ENCODE results near the gene SPRN.

Gene SPRN

DNA sequence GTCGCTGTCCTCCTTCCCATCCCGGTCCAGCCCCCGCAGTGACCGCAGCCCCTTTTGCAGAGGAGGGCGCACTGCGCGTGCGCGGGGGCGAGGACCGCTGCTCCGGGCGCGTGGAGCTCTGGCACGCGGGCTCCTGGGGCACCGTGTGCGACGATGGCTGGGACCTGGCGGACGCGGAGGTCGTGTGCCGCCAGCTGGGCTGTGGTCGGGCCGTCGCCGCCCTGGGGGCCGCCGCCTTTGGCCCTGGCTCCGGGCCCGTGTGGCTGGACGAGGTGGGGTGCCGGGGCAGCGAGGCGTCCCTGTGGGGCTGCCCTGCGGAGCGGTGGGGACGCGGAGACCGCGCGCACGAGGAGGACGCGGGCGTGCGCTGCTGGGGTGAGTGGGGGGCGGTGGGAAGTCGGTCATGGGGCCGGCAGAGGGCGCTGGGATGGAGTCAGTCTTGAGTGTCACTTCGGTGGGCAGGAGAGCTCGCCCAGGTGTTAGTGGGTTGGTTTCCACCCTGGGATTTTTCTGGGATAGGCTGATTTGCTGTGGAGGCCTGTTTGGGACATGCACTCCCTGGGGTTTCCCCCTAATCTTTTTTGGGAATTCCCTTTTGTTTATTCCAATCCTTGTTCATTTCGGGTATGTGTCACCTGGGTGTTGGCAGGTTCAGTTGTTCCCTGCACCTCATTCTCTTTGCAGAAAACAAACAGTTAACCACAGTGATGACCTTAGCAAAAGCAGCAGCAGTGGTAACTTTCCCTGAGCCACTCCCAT, 40.9 kb upstream of the SPRN start:
- TF ChIP-seq, protein P1, sequence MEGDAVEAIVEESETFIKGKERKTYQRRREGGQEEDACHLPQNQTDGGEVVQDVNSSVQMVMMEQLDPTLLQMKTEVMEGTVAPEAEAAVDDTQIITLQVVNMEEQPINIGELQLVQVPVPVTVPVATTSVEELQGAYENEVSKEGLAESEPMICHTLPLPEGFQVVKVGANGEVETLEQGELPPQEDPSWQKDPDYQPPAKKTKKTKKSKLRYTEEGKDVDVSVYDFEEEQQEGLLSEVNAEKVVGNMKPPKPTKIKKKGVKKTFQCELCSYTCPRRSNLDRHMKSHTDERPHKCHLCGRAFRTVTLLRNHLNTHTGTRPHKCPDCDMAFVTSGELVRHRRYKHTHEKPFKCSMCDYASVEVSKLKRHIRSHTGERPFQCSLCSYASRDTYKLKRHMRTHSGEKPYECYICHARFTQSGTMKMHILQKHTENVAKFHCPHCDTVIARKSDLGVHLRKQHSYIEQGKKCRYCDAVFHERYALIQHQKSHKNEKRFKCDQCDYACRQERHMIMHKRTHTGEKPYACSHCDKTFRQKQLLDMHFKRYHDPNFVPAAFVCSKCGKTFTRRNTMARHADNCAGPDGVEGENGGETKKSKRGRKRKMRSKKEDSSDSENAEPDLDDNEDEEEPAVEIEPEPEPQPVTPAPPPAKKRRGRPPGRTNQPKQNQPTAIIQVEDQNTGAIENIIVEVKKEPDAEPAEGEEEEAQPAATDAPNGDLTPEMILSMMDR (IDR thresholded peaks at IDR 0.05; ENCODE audit: low read depth, low read length): no peak
- DNase-seq (ENCODE audit: extremely low read depth, low read depth): no peak

DNA sequence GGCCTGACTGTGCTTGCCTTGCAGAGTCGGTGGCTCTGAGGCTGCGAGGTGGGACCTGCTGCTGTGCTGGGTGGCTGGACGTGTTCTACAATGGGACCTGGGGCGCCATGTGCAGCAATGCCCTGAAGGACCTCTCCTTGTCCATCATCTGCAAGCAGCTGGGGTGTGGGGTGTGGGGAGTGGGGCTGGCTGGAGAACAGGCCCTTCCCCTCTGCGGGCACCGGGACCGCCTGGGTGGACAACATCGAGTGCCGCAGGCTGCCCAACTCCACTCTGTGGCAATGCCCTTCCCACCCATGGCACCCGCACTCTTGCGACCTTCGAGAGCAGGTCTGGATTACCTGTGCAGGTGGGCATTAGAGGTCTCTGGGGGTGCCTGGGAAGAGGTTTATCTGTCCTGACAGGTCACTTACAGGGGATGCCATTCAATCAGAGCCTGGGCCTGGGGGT, 40.2 kb upstream of the SPRN start:
- TF ChIP-seq, protein P1 (IDR thresholded peaks at IDR 0.05; ENCODE audit: low read depth, low read length): no peak
- DNase-seq (ENCODE audit: extremely low read depth, low read depth): no peak

DNA sequence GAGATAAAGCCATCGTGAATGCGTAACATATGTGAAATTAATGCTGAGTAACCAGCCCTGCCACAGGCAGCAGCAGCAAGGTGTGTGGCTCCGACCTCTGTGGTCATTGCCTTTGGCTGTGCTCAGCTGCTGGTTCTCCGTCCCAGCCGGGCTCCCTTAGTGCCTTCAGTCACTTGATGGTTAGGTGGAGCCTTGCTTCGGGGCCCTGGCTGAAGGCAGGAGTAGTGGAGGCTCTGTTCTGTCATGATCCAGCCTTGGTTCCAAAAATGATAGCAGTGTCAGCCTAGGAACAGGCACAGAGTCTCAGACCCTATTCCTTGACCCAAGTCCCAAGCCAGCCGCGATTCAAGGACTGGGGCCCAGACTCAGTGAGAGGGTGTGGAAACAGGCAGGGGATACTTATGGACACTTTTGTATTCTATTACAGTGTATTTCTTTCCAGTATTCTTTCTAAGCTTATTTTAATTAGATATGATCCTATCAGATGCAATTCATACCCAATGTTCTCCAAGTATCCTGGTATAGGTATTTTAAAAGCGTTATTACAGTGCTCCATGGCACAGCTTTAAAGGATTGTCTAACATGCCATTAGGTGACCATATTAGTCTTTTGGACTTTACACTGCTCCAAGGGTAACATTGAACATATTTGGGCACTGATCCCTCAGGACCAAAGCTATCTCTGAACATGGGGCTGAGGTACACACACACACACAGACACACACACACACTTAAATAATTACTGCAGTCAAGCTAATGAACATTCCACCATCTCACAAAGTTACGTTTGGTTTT, 38.3 kb upstream of the SPRN start:
- TF ChIP-seq, protein P1 (IDR thresholded peaks at IDR 0.05; ENCODE audit: low read depth, low read length): no peak
- DNase-seq (ENCODE audit: extremely low read depth, low read depth): no peak

DNA sequence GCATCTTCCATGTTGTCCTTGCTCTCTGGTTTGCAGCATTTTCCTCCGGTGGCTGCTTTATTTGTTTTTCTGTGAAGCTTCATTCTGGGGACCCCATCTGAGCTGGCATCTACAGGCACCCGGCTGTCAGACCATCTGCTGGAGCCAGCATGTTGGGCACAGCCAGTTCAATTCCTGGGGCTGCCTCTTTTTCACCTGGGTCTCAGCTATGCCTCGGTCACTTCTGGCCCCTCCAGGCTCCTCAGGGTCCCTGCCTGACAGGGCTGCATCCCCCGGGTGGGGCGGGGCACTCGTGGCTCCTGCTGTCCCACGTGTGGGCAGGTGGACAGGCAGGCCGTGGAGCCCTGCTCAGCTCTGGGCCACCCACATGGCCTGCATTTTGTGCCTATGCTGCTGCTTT, 37.4 kb upstream of the SPRN start:
- TF ChIP-seq, protein P1 (IDR thresholded peaks at IDR 0.05; ENCODE audit: low read depth, low read length): no peak

DNA sequence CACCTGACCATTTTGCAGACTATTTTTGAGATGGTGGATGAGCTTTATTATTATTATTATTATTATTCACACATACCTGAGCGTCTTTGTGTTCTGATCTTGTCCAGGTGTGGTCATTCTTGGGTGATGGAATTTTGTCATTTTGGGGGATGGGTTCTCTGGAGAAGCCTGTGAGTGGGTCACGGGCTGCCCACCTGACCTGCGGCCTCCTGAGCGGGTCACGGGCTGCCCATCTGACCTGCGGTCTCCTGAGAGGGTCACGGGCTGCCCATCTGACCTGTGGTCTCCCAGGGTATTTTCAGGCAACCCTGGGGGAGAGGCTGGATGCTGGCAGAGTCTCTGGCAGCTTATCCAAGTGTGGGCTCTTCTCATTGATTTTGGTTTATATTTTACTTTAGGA, 36.6 kb upstream of the SPRN start:
- TF ChIP-seq, protein P1 (IDR thresholded peaks at IDR 0.05; ENCODE audit: low read depth, low read length): no peak
- no peak for DNase-seq (ENCODE audit: extremely low read depth, low read depth)

More for the DNA sequence above, 37.4 kb upstream of the SPRN start:
- DNase-seq (ENCODE audit: extremely low read depth, low read depth): no peak

DNA sequence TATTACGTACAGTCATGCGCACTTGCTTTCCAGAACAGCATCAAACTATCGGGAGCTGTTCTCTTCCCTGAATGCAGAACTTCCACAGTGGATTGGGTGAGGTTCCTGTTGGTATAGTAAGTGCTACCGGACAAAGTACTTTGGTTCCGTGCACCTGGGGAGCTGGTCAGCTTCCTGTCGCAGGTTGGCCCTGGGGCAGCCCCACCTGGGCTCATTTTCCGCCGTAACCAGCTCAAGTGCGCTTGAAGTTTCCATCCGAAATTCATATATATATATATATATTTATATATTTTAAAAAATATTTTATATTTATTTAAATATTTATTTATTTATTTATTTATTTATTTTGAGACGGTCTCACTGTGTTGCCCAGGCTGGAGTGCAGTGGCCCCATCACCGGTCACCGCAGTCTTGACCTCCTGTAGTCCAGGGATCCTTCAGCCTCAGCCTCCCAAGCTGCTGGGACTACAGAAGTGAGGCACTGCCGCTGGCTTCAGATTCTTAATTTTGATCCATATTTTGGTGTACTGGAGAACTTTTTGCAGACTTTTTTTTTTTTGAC, 35.9 kb upstream of the SPRN start:
- TF ChIP-seq, protein P1 (IDR thresholded peaks at IDR 0.05; ENCODE audit: low read depth, low read length): no peak
- DNase-seq (ENCODE audit: extremely low read depth, low read depth): no peak
